Activated CD4-positive, alpha-beta T cell treated with anti-CD3 and anti-CD28 coated beads, Interleukin-2, Interleukin-6, amounts not matched to agents 100 ng/mL and 50 ng/mL, durations not matched to agents 16 hours and 8 hours (primary cell): Measurements from ENCODE around the gene CCNJL.
A peak's percentile ranks its signal among the peaks of the same experiment; 100 is the strongest.
"Not testable (repeated sequence)": the region's sequence is repeated elsewhere in the genome, so short reads cannot be mapped to it uniquely, and the experiment has no call there.

Source experiments
- DNase-seq: peaks from one replicate; pipeline ENCODE4 v3.0.0-alpha.2; 2020

The CCNJL gene

GRCh38 chr5:160260006-160260775 is 52.2 kb downstream of the CCNJL start:
- no peak for DNase-seq

GRCh38 chr5:160259341-160259740 is 53.0 kb downstream of the CCNJL start:
- DNase-seq: no peak

GRCh38 chr5:160254706-160255105 is 57.7 kb downstream of the CCNJL start:
- DNase-seq: no peak

- no peak for DNase-seq
These were observed 58.9 kb downstream of the CCNJL start for GRCh38 chr5:160253441-160253840.

- no peak for DNase-seq
These were observed 59.4 kb downstream of the CCNJL start for GRCh38 chr5:160252916-160253315.

- no peak for DNase-seq
These were observed 60.8 kb downstream of the CCNJL start for GRCh38 chr5:160251406-160252155.

- DNase-seq: no peak
These were observed 61.5 kb downstream of the CCNJL start for GRCh38 chr5:160250826-160251225.

GRCh38 chr5:160250226-160250625 is 62.1 kb downstream of the CCNJL start:
- no peak for DNase-seq

GRCh38 chr5:160249570-160249969 is 62.8 kb downstream of the CCNJL start:
- DNase-seq: not testable (repeated sequence)

GRCh38 chr5:160245506-160246086 is 66.8 kb downstream of the CCNJL start:
- DNase-seq: no peak

GRCh38 chr5:160242145-160242544 is 70.2 kb downstream of the CCNJL start:
- no peak for DNase-seq

- DNase-seq: no peak
These were observed 72.0 kb downstream of the CCNJL start for GRCh38 chr5:160240350-160240749.

- DNase-seq: no peak
These were observed 74.7 kb downstream of the CCNJL start for GRCh38 chr5:160237571-160238093.

GRCh38 chr5:160235731-160236130 is 76.6 kb downstream of the CCNJL start:
- DNase-seq: no peak

- no peak for DNase-seq
These were observed 79.1 kb downstream of the CCNJL start for GRCh38 chr5:160233215-160233614.

GRCh38 chr5:160231783-160232342 is 80.5 kb downstream of the CCNJL start:
- peak; percentile 9 for DNase-seq

- peak; percentile 29 for DNase-seq
These were observed 81.5 kb downstream of the CCNJL start for GRCh38 chr5:160230686-160231527.

GRCh38 chr5:160229190-160229742 is 83.1 kb downstream of the CCNJL start, which contains the start of gene FABP6:
Gene FABP6, plus strand, starts transcription at chr5:160229506. Its CDS starts 52 bp downstream, at chr5:160229558.
- DNase-seq: no peak

- no peak for DNase-seq
These were observed 85.4 kb downstream of the CCNJL start for GRCh38 chr5:160227012-160227411.

- no peak for DNase-seq
These were observed 91.3 kb downstream of the CCNJL start for GRCh38 chr5:160221082-160221481.

- no peak for DNase-seq
These were observed 93.0 kb downstream of the CCNJL start for GRCh38 chr5:160219356-160219755.

- DNase-seq: no peak
These were observed 98.8 kb downstream of the CCNJL start for GRCh38 chr5:160213537-160213936.
